Uterus (tissue), 4 donors: ENCODE data around the gene PTPN23. TPM values are rescaled to one million over a fixed set of nuclear protein-coding genes. Genes with fewer than 3 reads are reported as not detected.

ENCODE experiments used
- DNase-seq, 2 donors: peaks; one replicate each; pipeline ENCODE4 v3.0.0-alpha.2; 2019 to 2020
- H3K27ac ChIP-seq, 2 donors: fragments of 200-600 bp; sonication (generic); 1 replicate in 1 of 2; 2 replicates in 1 of 2; pipeline ENCODE4 v1.5.1; 2016 to 2018
- H3K27me3 ChIP-seq, 2 donors: fragments of 200-600 bp; sonication (generic); one replicate each; pipeline ENCODE4 v1.5.1; 2018 to 2019; ENCODE audit warnings: control low read depth in 1 of 2
- H3K36me3 ChIP-seq, 2 donors: fragments of 200-600 bp; sonication (generic); one replicate each; pipeline ENCODE4 v1.5.1; 2019; ENCODE audit warnings: control low read depth in 1 of 2
- H3K4me1 ChIP-seq, 2 donors: fragments of 200-600 bp; sonication (generic); one replicate each; pipeline ENCODE4 v1.5.1; 2018 to 2019; ENCODE audit warnings: control low read depth in 1 of 2
- H3K4me3 ChIP-seq, 2 donors: fragments of 200-600 bp; sonication (generic); 1 replicate in 1 of 2; 2 replicates in 1 of 2; pipeline ENCODE4 v1.5.1; 2018 to 2019; ENCODE audit warnings: mild to moderate bottlenecking in 1 of 2
- H3K9me3 ChIP-seq, 2 donors: fragments of 200-600 bp; sonication (generic); one replicate each; pipeline ENCODE4 v1.5.1; 2019; ENCODE audit warnings: control low read depth in 1 of 2
- CTCF ChIP-seq, 4 experiments: fragments of 200-600 bp in 2 of 4; fragments of 450-650 bp in 2 of 4; sonication (generic) in 2 of 4; IDR thresholded peaks; one replicate each; pipeline ENCODE4 v1.5.1; 2016 to 2019; ENCODE audit warnings: antibody characterized with exemption in 4 of 4, mild to moderate bottlenecking in 2 of 4, moderate library complexity in 1 of 4
- POLR2A ChIP-seq, 2 donors: fragments of 450-650 bp; IDR thresholded peaks; one replicate each; pipeline ENCODE4 v1.6.1; 2016; ENCODE audit warnings: antibody characterized with exemption in 2 of 2, mild to moderate bottlenecking in 1 of 2, moderate library complexity in 1 of 2
- intact Hi-C: fragments of 100-400 bp; cut with DNase I; formaldehyde crosslinking; loops from one replicate; pipeline ENCODE4 v1.15.1; 2023; ENCODE audit warnings: low total_unique reads
- total RNA-seq, 4 donors: library from RNA; depleted of rRNA in 3 of 4; stranded (reverse); fragments of >200 nt in 3 of 4; gene quantifications; one replicate each; pipeline versions ENCODE4 v1.1.0 to v1.2.4, GENCODE V29; 2014 to 2023
- donor health status: DM: yes; HTN: yes; CAD: no.

Gene PTPN23
- total RNA-seq, 4 donors from 2014 or later, result 5.1 to 51.6 (median 16.2) TPM

- intact Hi-C loops, result no loop called here
- Histone ChIP-seq H3K27ac (no peak overlapping the region), H3K27me3 (no peaks in the 10 kb centered on the region), H3K36me3 (no peaks in the 10 kb centered on the region), H3K9me3 (no peaks in the 10 kb centered on the region), H3K4me3 (no peak overlapping the region), H3K4me1 (no peaks in the 10 kb centered on the region)
- TF ChIP-seq POLR2A (IDR thresholded peaks at IDR 0.05), result no peak
- TF ChIP-seq CTCF (IDR thresholded peaks at IDR 0.05), result no peak
- no peak for DNase-seq
These were observed 33.3 kb downstream of the PTPN23 start for GRCh38 chr3:47414161-47414564.

- intact Hi-C loops, result no loop called here
- Histone ChIP-seq H3K27me3 (no peaks in the 10 kb centered on the region), H3K4me3 (no peak overlapping the region), H3K27ac (no peak overlapping the region), H3K36me3 (no peaks in the 10 kb centered on the region), H3K4me1 (no peaks in the 10 kb centered on the region), H3K9me3 (no peaks in the 10 kb centered on the region)
- no peak for TF ChIP-seq CTCF (IDR thresholded peaks at IDR 0.05)
- DNase-seq, result no peak
These were observed 34.1 kb downstream of the PTPN23 start for GRCh38 chr3:47414666-47415587.

- H3K27ac ChIP-seq, result no peak overlapping the region
- no peaks in the 10 kb centered on the region for H3K4me1 ChIP-seq
- DNase-seq, result no peak
- H3K36me3 ChIP-seq, result no peaks in the 10 kb centered on the region
- intact Hi-C loops, result no loop called here
- no peaks in the 10 kb centered on the region for H3K9me3 ChIP-seq
- H3K27me3 ChIP-seq, result no peaks in the 10 kb centered on the region
- H3K4me3 ChIP-seq, result no peak overlapping the region
- TF ChIP-seq POLR2A (IDR thresholded peaks at IDR 0.05), result no peak
- TF ChIP-seq CTCF (IDR thresholded peaks at IDR 0.05), result no peak
These were observed 35.2 kb downstream of the PTPN23 start for GRCh38 chr3:47416041-47416440.

GRCh38 chr3:47418167-47419082 is 37.6 kb downstream of the PTPN23 start:
- H3K36me3 ChIP-seq, result no peaks in the 10 kb centered on the region
- H3K4me1 ChIP-seq, result no peaks in the 10 kb centered on the region
- H3K4me3 ChIP-seq, result no peak overlapping the region
- no peak overlapping the region for H3K27ac ChIP-seq
- no peak for DNase-seq
- H3K9me3 ChIP-seq, result no peaks in the 10 kb centered on the region
- H3K27me3 ChIP-seq, result no peaks in the 10 kb centered on the region
- intact Hi-C loops, result no loop called here
- TF ChIP-seq CTCF (IDR thresholded peaks at IDR 0.05) (no peak), POLR2A (IDR thresholded peaks at IDR 0.05) (no peak)
